ENCODE data around the gene GCH1.
"Not testable (repeated sequence)": the region's sequence is repeated elsewhere in the genome, so short reads cannot be mapped to it uniquely, and the experiment has no call there.

The GCH1 gene

DNA sequence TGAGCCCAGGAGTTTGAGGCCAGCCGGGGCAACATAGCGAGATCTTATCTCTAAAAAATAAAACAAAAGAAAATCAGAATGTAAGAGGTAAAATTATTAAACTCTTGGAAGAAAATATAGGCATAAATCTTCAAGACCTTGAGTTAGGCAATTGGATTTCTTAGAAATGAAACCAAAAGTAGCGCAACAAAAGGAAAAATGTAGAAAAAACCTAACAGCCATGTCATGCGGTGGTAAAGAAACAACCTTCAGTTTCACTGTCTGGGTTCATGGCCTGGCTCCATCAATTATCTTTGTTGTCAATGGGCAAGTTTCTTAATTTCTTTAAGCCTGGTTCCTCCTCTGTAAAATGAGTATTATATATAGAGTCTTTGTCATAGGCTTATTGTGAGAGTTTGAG, 5.6 kb upstream of the GCH1 start:
- no peak for FAIRE-seq

DNA sequence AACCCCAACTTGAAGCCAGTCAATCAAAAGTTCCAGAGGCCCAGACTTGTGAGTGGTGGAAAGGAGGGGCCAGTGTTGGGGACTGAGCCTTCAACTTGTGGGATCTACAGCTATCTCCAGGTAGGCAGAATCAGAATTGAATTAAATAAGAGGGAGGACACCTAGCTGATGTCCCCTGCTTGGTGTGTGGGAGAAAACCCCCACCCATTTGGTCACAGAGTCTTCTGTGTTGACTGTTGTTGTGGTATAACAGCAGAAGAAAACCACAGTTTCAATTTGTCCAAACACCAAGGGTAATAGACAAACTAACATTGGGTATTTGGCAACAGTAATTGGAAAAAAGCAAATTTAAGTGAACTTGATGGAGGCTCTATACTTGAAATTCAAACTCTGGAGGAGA, 3.4 kb upstream of the GCH1 start:
- no peak for FAIRE-seq

DNA sequence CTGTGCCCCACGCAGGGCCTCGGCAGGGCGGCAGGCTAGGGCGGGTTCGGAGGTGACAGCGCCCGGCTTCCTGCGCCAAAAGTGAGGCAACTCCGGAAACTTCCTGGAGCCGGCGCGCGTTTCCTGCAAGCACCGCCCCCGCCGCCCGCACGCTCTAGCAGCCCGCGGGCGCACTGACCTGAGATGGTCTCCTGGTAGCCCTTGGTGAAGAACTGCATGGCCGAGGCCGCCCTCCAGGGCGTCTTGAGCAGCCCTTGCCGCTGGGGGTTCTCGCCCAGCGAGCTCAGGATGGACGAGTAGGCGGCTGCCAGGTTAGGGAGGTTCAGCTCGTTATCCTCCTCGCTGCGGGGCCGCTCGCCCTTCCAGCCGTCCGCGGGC, 494 bp downstream of the GCH1 start:
- no peak for FAIRE-seq

DNA sequence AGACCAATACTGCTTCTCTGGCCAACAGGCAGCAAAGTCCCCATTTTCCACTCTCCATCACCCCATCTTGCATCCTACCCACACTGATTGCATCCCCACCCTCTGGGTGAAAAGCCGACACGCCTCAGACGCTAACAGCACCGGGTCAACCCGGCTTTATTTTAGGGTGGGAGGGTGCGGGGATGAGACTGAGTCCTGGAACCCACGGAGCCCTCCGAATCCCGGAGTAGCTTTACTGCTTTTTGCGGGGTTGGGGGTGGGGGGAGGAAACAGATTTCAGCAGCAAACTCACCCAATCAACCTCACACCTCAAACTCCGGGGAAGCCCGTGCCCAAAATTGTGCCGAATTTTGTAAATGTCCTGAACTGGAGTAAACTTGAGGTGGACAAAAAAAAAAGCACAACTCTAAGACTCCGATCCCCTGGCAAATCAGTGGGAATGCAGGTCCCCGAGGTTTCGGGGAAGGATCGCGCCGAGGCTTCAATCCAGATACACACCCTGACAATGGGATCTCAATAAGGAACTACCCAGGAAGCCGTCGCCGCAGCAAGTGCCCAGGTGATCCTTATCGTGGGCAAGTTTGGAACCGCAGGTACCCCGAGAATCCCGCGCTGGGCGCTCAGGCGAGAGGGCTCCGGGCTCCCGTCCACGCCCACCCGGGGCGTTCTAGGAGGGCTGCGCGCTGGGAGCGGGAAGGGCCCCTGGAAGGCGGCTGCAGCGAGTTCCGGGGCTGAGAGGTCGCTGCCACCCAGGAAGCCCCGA, 1.1 kb downstream of the GCH1 start:
- no peak for FAIRE-seq

DNA sequence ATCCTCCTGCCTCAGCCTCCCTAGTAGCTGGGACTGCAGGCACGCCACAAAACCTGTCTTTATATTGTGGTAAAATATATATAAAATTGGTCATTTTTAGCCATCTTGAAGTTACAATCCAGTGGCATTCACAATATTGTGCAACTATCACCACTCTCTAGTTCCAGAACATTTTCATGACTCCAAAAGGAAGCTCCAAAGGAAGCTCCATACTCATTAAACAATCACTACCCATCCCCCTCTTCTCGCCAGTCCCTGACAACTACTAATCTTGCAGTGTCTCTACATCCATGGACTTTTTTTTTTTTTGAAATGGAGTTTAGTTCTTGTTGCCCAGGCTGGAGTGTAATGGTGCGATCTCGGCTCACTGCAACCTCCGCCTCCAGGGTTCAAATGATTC, 3.1 kb downstream of the GCH1 start:
- FAIRE-seq: no peak

DNA sequence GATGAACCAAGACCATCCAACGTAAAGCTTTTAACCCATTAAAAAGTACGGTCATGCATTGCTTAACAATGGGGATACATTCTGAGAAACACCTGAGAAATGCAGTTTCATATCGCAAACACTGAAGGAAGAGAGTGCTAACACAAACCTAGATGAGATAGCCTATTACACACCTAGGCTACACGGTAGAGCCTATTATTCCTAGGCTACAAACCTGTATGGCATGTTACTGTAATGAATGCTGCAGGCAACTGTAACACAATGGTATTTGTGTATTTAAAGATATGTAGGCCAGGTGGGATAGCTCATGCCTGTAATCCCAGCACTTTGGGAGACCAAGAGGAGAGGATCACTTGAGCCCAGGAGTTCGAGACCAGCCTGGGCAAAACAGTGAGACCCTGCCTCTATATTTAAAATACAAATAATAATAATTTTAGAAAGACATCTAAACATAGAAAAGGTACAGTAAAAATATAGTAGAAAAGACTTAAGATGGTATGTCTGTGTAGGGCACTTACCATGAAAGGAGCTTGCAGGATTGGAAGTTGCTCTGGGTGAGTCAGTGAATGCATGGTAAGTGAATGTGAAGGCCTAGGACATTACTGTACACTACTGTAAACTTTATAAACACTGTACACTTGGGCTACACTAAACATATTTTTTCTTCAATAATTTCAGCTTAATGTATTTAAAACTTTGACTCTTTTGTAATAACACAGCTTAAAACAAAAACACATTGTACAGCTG, 4.6 kb downstream of the GCH1 start:
- not testable (repeated sequence) for FAIRE-seq

DNA sequence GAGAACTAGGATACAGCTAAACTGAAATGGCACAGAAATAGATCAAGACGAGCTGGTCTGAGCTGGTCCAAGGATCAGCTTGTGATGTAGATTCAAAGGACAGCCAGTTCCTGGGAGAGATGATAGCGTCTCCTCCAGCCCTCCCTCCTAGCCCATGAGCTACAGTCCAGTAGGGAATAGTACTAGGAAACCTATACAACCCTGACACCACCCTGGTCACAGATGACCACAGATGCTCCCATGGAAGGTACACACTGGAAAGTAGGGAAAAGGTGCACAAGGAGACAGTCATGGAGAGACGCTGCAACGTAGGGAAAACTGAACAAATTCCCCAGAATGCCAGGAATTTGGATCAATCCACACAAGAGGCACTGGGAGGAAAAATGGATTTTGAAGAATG, 6.9 kb downstream of the GCH1 start:
- FAIRE-seq: no peak

DNA sequence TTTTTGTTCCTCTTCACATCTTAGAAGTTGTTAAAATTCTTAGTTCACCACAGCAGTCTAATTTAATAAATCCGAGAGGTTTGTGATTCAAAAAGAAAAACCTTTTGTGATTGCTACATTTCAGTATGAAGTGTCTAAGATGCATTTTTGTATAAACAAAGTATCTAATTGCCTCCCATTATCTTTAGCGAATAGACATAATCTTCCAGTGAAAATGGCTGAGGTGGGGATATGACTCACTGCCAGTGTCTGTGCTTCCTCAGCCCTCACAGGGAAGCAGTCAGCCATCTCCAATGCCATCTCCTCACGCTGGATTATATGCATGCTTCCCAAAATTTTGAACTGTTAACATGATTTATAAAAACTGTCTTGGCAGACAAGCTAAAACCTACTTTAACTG, 7.6 kb downstream of the GCH1 start:
- FAIRE-seq: no peak

DNA sequence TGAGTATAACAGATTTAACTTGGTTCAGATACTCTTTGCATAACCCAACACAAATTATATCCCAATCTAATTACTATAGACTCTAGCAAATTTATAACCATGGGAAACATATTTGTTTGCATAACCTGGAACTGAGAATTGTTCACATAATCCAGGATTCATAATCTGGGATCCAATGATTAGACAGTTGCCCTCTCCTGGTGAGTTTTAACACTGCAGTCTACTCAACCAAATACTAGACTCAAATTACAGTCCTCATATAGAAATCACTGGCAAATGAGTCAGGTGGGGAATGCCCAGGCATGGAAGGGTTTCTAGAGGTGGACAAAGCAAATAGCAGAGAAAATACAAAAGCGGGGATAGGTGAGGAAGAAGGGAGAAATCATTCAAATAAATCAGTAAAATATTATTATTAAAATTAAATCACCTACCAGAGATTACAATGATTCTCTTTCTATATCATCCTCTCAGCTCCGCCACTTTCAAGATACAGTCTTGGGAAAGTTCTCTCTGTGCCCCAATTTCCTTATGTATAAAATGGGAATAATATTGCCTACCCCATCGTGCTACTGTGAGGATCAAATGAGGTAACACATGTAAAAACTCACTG, 9.4 kb downstream of the GCH1 start:
- no peak for FAIRE-seq

DNA sequence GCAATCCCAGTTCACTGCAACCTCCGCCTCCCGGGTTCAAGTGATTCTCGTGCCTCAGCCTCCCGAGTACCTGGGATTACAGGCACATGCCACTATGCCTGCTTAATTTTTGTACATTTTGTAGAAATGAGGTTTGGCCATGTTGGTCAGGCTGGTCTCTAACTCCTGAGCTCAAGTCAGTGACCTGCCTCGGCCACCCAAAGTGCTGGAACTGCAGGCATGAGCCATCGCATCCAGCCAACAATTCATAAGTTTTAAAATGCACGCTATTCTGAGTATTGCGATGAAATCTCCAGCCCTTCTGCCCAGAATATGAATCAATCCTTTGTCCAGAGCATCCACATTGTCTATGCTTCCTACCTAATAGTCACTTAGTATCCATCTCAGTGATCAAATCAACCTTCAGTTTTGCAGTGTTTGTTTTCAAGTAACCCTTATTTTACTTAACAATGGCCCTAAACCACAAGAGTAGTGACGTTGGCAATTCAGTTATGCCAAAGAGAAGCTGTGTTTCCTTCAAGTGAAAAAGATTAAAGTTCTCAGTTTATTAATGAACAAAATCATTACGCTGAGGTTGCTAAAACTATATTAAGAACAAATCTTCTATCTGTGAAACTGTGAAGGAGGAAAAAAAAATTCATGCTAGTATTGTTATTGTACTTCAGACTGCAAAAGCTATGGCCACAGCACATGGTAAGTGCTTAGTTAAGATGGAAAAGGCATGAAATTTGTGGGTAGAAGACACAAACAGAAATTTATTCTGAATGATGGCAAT, 11.0 kb downstream of the GCH1 start:
- no peak for FAIRE-seq

DNA sequence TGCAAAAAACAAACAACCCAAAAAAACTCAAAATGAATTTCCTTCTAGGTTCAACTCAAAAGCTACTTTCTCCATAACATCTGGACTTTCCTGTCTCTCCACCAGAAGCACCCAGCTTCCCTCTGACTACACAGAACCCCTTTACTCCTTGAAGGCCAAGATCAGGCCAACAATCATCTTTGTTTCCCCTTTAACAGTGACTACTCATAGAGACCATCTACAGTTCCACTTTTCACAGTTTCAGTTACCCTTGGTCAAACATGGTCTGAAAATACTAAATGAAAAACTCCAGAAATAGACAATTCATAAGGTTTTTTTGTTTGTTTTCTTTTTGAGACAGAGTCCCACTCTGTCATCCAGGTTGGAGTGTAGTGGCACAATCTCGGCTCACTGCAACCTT, 11.8 kb downstream of the GCH1 start:
- FAIRE-seq: no peak

DNA sequence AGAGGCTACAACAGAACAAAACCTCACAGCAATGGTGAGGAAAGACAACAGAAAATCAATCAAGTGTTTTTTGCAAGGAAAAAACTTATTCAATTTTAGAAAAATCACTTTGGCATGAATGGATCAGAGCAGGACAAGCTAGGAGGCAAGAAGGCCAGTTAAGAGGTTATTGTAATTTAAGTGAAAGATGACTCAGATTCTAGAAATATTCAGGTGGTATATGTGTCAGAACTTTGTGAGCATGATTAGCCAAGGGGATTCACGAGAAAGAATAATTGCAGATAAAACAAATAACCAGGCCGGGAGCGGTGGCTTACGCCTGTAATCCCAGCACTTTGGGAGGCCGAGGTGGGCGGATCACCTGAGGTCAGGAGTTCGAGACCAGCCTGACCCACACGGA, 12.7 kb downstream of the GCH1 start:
- FAIRE-seq: no peak

DNA sequence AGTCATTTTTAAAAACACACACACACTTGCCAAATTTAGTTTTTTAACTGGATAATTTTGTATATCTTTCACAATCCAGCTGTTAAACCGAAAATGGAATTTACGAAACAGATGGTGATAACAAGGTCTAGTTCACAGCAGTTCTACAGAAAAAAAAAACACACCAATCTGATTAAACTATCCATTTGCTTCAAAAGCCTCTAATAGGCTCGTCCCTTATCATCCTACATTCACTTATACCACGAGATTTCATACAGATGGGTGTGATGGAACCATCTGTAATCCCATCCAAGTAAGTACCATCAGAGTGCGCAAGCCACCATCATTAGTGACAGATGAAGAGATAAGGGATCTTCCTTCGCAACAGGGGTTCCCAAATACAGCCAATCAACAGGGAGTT, 20.1 kb downstream of the GCH1 start:
- no peak for FAIRE-seq

DNA sequence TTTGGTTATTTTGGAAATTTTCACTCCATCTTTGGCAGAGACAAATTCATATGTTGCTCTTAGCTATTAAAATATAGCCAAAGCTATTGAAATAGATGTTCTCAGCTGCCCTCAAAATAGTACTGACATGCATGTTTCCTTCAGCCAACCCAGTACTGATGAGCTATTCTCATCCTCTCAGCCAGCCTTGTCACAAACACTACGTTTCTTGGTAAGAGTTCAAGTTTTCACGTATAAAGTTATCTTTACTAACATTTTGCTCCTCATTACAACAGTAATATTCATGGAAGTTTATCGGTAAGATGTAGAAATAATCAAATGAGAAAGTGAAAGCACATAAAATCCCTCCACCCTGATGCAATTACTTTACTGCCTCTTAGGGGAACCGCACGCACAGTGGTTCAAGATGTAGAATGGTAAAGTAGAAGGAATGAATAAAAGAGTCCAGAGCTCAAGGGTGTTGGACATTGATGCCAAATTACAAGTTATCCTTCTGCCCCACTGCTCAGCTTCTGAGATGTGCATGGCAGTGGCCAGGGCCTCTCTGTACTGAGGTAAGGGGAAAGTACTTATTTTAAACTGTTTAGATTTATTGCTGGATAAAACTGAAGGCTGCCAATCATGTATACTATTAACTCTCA, 20.7 kb downstream of the GCH1 start:
- FAIRE-seq: no peak

DNA sequence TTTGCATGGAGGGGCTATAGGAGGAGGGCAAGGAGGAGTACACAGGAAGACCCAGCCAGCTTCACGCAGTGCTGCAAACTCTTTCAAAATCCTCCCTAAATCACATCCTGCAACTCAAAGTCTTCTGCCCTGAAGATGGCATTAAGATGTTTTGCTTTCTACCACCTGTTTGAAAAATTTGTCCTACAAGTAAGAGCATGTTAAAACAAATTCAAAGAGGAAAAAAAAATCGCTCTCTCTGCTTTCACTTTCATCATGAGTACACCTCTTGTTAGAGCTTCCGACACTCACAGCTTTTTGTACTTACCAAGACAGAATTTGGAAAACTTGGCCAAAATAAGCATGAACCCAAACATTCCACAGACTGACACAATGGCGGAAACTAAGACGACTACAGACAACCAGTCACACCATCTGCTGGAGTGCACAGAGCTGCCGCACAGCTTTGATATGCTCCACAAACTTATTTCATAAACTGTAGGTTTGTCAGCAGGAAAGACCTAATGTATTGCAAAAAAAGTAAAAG, 21.3 kb downstream of the GCH1 start:
- FAIRE-seq: no peak

DNA sequence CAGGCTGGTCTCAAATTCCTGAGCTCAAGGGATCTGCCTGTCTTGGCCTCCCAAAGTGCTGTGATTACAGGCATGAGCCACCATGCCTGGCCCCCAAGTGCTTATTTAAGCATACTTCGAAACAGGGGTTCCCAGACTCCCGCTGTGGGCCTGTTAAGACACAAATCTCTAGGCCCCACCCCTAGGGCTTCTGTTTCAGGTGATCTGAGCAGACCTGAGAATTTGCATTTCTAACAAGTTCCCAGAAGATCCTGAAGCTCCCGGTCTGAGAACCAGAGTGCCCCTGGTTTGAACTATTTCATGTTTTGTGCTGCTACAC, 25.0 kb downstream of the GCH1 start:
- FAIRE-seq: no peak

DNA sequence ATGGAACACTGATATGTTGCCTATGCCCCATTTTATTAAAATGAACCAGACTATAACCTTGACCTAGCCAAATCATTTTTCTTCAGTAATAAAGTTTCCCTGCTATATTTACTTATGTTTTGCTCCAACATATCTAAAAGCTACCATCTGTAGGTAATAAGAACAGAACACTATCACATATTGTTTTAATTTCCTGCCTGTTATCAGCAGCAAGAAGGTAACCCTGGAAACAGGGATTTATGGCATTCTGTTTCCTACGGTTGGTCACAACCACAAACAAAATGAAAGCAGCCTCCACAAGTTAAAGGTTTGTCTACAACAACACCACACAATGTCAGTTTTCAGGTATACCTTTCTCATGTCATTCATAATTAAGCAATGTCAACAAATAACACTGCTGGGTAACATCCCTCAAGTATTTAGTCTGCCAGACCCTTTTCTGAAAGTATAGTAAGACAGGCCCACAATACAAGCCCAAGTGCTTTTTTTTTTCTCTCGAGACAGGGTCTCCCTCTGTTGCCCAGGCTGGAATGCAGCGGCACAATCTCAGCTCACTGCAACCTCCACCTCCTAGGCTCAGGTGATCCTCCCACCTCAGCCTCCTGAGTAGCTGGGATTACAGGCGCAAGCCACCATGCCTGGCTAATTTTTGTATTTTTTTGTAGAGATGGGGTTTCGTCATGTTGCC, 25.5 kb downstream of the GCH1 start:
- FAIRE-seq: no peak

DNA sequence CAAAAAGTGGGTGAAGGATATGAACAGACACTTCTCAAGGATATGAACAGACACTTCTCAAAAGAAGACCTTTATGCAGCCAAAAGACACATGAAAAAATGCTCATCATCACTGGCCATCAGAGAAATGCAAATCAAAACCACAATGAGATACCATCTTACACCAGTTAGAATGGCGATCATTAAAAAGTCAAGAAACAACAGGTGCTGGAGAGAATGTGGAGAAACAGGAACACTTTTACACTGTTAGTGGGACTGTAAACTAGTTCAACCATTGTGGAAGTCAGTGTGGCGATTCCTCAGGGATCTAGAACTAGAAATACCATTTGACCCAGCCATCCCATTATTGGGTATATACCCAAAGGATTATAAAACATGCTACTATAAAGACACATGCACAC, 27.0 kb downstream of the GCH1 start:
- not testable (repeated sequence) for FAIRE-seq

DNA sequence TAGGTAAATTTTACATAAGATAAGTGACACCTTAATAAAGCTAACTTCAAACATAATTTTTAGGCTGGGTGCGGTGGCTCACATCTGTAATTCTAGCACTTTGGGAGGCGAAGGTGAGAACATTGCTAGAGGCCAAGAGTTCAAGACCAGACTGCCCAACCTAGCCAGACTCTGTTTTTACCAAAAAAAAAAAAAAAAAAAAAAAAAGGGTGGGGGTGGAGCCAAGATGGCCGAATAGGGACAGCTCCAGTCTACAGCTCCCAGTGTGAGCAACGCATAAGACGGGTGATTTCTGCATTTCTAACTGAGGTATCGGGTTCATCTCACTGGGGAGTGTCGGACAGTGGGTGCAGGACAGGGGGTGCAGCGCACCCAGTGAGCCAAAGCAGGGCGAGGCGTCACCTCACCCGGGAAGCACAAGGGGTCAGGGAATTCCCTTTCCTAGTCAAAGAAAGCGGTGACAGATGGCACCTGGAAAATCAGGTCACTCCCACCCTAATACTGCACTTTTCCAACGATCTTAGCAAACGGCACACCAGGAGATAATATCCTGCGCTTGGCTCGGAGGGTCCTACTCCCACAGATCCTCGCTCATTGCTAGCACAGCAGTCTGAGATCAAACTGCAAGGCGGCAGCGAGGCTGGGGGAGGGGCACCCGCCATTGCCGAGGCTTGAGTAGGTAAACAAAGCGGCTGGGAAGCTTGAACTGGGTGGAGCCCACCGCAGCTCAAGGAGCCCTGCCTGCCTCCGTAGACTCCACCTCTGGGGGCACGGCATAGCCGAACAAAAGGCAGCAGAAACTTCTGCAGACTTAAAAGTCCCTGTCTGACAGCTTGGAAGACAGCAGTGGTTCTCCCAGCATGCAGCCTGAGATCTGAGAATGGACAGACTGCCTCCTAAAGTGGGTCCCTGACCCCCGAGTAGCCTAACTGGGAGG, 32.2 kb downstream of the GCH1 start:
- not testable (repeated sequence) for FAIRE-seq

DNA sequence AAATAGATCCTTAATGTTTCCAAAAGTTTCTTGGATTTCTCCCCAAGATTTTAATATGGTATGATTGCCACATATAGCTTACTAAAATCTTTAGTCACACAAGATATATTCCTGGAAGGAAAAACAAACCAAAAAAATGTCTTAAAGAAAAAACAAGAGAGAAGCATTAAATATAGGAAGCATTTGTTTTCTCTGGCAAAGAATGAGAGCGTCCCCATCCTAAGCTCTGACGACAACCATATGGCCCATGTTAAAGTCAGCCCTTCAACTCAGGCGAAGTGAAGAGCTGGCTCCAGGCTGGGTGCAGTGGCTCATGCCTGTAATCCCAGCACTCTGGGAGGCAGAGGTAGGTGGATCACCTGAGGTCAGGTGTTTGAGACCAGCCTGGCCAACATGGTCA, 35.6 kb downstream of the GCH1 start:
- FAIRE-seq: no peak

DNA sequence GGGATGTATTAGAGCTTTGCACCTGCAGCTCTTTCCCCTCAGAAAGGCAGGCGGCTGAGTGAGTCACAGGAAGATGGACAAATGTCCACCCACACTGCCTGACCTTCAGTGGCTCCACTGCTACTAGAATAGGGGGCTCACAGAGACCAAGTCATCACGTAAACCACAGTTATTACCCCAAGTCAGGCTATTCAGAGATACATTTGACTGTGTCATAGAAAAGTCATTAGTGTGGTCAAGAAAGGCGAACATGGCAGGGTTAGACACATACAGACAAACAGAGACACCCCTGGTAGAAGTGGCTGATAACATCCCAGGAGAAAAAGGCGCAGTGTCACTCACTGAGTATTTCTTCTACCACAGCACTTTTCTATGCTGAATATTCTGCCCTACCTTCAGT, 36.0 kb downstream of the GCH1 start:
- FAIRE-seq: no peak

All from colon (tissue), 2 donors.